Activated CD4-positive, alpha-beta T cell treated with anti-CD3 and anti-CD28 coated beads, Interleukin-2, amount 50 U/mL, for 24 hours (primary cell): Measurements from ENCODE around the gene LAMP2.
"Not testable (repeated sequence)": the region's sequence is repeated elsewhere in the genome, so short reads cannot be mapped to it uniquely, and the experiment has no call there.

ENCODE experiments used
- DNase-seq, 2 donors: peaks; one replicate each; pipeline ENCODE4 v3.0.0-alpha.2; 2020; ENCODE audit warnings: low read depth in 1 of 2, low spot score in 1 of 2

The LAMP2 gene

GRCh38 chrX:120468825-120469525 is at the start of gene LAMP2:
Gene LAMP2 (minus strand): TSS chrX:120469296. CDS start chrX:120469169, 127 bp downstream.
- DNase-seq = peak; percentile 32 to 67

DNA sequence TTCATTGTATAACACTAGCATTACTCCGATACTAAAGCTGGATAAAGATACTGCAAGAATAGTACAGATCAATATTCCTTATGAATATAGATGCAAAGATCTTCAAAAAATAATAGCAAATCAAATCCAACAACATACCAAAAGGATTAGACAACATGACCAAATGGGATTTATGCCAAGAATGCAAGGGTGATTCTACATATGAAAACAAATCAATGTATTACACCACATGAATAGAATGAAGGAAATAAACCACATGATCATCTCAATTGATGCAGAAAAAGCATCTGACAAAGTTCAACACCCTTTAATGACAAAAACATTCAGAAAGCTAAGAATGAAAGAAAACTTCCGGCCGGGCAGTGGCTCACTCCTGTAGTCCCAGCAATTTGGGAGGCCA is 48.8 kb upstream of the LAMP2 start:
- DNase-seq = no peak

DNA sequence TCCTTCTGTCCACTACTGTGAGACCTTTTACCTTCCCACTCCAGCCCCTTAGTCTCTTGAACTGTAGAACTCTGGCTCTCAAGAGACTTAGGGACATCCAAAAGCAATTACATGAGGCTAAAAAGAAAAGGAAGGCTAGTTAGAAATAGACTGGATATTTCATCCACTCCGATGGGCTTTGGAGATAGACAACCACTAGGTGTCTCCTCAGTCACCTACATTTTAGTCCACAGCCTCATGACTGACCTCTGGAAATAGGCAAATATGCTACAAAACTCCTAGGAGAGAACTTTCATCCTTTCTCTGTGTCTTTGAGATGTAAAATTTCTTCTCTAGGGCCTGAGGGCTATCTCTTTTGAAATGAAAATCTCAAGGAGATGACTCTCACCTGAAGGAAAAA is 45.1 kb upstream of the LAMP2 start:
- DNase-seq = no peak

- no peak for DNase-seq
These were observed 43.5 kb upstream of the LAMP2 start for GRCh38 chrX:120512627-120513026.

- no peak for DNase-seq
These were observed 43.1 kb upstream of the LAMP2 start for GRCh38 chrX:120512222-120512621.

DNA sequence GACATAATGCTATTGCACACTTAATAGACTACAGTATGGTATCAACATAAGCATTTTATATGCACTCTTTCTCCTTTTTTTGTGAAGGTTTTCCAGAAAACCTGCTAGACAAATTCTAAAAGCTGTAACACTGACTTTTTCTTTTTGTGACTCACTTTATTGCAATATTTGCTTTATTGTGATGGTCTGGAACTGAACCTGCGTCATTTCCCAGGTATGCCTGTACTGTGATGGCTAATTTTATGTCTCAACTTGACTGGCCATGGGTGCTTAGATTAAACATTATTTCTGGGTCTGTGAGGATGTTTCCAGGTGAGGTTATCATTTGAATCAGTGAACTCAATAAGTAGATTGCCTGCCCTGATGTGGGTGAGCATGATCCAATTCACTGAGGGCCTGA is 35.5 kb upstream of the LAMP2 start:
- DNase-seq = no peak

- DNase-seq = no peak
These were observed 30.4 kb upstream of the LAMP2 start for GRCh38 chrX:120499301-120500072.

DNA sequence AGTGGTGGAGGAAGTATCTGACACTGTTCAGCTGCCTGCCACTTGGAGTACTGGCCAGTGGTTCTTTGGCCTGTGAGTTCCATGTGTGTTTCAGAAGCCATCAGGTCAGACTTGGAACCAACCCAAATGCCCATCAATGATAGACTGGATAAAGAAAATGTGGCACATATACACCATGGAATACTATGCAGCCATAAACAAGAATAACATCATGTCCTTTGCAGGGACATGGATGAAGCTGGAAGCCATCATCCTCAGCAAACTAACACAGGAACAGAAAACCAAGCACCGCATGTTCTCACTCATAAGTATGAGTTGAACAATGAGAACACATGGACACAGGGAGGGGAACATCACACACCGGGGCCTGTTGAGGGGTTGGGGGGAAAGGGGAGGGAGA is 21.0 kb upstream of the LAMP2 start:
- not testable (repeated sequence) for DNase-seq

- DNase-seq = no peak
These were observed 17.7 kb upstream of the LAMP2 start for GRCh38 chrX:120486786-120487185.

DNA sequence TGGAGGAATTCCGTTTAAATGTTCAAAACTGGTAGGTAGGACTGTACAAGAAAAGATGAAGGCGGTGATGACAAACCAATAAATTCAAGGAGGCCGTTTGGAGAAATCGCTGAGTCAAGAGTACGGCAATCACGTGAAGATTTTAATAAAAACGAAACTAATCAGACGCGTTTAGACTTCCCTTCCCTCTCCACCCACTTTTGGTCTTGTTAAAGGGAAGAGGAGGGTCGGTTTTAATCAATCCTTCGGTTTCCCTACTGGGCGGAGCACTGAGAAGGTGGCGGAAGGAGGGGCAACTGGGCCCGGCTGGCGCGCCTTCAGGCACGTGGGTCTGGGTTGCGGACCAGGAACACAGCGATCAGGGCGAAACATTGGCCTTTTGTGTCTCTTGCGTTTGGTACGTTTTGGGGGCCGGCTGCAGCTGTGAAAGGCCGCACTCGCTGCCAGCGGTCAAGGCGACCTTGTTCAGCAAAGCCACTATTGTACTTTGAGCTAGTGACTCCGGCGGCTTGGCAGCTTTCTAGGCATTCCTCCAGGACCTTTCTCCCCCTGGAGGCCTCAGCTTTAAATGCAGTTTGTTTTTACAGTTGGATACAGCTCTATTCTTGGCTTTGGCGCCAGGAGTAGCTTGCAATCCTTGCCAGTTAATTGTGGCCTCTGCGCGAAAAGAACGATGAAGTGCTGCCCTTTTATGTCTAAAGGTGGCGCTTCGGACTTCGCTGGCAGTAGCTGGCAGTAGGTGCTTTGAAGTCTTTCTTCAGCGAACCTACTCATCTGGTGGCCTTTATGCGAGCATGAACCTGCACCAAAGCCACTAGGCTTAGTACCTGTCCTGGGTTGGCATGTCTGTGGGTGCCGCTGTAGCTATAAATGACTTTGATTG is 16.8 kb upstream of the LAMP2 start:
- DNase-seq = peak; percentile 24 to 39

- no peak for DNase-seq
These were observed 16.2 kb upstream of the LAMP2 start for GRCh38 chrX:120485315-120485637.

DNA sequence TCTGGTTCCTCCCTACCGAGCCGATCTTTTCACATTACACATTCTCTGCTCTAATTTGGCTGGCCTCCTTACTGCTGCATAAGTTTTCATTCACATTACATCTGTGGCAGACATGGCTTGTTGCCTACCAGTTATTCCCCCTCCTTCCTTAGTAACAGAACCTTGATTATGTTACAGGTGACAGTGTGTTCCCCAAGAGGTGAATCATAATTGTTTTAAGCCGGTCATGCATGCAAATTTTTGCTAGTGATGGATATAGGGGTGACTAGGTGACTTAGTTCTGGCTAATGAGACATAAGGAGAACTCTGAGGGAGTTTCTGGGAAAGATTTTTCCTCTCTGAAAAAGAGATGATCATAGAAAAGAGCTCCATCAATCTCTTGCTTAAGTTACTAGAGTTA is 8.4 kb upstream of the LAMP2 start:
- DNase-seq = no peak

- no peak for DNase-seq
These were observed 7.6 kb upstream of the LAMP2 start for GRCh38 chrX:120476714-120477113.

DNA sequence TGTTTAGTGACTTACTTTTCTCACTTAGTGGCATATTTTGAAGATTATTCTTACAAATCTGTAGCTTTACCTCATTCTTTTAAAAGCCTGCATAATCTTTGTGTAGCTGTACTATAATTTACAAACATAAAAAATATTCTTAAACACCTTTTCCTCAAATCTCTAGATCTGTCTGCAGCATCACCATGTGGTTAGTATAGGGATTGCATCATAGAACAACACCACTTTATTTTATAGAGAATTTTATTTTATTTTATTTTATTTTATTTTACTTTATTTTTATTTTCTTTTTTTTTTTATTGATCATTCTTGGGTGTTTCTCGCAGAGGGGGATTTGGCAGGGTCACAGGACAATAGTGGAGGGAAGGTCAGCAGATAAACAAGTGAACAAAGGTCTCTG is 6.4 kb upstream of the LAMP2 start:
- DNase-seq = not testable (repeated sequence)

- no peak for DNase-seq
These were observed 5.0 kb upstream of the LAMP2 start for GRCh38 chrX:120474085-120474484.

DNA sequence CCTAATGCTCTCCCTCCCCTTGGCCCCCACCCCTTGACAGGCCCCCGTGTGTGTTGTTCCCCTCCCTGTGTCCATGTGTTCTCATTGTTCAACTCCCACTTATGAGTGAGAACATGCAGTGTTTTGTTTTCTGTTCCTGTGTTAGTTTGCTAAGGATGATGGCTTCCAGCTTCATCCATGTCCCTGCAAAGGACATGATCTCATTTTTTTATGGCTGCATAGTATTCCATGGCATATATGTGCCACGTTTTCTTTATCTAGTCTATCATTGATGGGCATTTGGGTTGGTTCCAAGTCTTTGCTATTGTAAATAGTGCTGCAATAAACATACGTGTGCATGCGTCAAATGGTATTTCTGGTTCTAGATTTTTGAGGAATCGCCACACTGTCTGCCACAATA is 561 bp upstream of the LAMP2 start:
- not testable (repeated sequence) for DNase-seq

DNA sequence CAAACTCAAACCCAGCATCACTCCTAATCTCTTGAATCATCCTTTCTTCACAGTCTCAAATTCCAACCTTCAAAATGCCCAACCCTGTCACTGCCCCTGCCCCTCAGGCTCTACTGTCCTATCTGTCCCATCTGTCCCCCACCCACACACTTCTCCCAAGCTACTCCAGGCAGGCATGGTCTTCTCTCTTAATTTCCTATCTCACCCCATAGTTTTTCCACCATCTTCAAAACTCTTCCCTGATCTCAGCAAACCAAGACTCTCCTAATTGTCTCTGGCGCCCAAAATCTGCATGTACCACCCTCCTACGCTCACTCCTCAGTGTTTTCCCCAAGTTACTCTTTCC is 644 bp downstream of the LAMP2 start:
- DNase-seq = no peak

DNA sequence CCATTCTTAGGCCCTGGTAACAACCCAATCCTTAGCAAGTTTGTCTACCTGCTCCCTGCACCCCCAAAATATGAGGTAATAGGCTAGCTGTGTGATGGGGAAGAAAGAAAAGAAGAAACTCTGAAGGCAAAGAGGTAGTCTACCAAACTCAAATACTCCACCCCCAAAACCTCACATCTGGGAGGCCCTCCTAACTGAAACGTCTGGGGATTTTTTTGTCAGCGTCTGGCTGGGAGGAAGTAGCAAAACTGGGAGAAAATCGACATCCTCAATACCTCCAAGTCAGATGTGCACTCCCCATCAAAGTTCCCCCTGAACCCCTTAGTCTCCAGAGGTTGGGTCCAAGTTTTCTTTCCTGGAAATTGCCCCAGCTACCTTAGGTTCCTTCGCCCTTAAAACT is 1.0 kb downstream of the LAMP2 start:
- no peak for DNase-seq

- no peak for DNase-seq
These were observed 4.7 kb downstream of the LAMP2 start for GRCh38 chrX:120464411-120464810.

DNA sequence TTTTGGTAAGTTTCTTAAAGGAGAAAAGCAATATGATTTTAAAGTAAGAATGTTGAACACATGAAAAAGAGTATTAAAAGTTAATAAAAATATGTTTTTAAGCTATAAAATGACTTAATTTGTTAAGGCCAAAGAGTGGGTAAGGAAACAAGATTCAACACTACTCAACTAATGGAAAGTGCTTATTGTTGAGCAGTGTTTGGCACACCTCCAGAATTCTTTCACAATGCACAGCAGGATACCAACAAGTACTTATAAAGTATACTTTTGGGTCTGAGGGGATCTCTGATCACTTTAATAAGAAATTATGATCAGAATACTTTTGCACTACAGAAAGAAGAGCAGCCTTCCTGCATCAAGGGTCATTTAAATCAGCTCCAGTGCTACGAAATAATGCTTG is 5.9 kb downstream of the LAMP2 start:
- DNase-seq = no peak

DNA sequence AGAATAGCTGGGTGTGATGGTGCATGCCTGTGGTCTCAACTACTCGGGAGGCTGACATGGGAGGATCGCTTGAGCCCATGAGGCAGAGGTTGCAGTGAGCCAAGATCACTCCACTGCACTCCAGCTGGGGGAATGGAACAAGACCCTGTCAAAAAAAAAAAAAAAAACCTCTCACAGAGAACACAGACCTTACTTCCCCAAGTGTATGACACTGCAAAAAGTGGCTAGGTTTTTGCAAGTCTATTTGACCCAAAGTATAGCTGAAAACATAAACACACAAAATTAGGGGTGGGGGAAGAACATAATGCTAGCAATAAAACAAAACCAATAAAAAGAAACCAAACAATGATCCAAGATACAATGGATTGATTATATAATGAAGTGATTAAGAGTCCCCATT is 6.7 kb downstream of the LAMP2 start:
- DNase-seq = no peak

GRCh38 chrX:120459309-120459708 is 9.8 kb downstream of the LAMP2 start:
- no peak for DNase-seq
